Activated naive CD4-positive, alpha-beta T cell treated with Interleukin-2 at 50 U/mL for 16 hours (primary cell): Measurements from ENCODE around the gene MYRIP.
"Not testable (repeated sequence)": the region's sequence is repeated elsewhere in the genome, so short reads cannot be mapped to it uniquely, and the experiment has no call there.

Experiments
- DNase-seq: peaks from one replicate; pipeline ENCODE4 v3.0.0-alpha.2; 2020

MYRIP gene

DNA sequence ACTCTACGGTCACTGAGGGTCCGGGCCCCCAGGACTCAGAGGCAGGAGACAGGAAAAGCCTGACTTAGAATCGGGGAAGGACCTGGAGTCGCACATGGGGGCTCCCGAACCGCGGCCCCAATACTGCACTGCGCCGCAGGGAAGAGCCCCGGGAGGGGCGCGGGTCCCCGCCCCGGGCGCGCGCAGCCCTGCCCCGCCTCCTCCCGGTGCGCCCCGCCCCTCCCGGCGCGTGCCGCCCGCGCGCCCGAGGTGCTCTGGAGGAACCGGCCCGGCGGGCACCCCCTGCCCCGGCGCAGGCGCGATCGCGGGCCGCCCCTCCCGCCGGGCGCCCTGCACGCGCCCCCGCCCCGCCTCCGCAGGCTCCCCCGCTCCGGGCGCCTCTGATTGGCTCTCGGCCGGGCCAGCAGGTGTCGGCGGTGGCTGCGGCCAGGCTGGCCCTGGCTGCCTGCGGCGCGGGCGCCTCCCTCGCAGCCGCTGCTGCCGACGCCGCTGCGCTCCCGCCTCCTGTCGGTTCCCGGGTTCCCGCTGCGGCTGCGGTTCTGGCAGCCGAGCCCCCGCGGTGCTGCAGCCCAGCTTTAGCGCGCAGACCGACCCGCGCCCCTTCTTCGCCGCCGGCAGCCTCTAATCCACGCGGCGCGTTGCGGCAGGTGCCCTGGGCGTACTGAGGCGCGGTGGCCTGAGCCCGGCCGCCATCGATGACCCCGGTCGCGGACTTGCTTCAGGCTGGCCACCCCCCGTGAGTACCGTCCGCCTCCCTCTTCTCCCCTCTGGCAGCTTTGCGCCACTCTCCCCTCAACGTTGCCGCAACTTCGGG is at the start of gene MYRIP:
Gene MYRIP, plus strand, starts transcription at position 429 of the 814 bp plus-strand sequence. CDS start 91,208 bp downstream, outside the sequence.
- DNase-seq = no peak

DNA sequence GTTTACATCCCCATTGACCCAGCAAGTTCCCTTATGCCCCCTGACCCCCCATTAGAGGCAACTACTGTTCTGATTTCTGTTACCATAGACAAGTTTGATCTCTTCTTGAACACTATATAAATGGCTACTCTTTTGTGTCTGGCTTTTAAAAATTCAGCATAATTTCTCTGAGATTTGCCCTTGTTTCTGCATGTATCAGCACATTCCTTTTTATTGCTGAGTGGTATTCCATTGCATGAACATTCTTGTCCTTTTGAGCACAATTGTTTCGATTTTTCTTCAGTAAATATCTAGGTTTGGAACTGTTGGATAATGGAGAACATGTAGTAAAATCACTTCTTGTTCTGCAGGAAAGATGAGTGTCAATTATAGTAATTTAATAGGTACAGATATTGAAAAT is 49.1 kb upstream of the MYRIP start:
- no peak for DNase-seq

DNA sequence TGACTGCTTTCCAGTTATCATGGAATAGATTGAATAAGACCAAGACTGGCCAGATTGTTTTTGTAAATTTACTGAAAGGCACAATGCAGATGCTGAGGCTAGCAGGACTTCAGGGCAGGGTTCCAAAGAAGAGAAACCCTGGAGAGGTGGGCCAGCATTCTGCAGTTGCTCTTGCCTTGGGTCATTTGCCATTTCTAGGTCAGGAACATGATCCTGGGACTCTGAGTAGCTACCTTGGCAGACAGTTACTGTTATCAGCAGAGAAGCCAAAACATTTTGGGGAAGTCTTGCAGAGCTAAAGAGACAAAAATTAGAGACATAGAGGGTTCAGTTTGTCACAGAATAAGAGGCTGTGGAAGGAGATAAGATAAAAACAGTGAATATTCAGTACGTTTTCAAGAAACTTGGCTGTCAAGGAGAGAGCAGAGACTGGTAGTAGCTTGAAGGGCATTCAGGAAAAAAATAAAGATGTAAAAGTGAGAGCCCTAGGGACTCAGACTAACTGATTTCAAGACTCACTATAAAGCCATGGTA is 46.8 kb upstream of the MYRIP start:
- no peak for DNase-seq

DNA sequence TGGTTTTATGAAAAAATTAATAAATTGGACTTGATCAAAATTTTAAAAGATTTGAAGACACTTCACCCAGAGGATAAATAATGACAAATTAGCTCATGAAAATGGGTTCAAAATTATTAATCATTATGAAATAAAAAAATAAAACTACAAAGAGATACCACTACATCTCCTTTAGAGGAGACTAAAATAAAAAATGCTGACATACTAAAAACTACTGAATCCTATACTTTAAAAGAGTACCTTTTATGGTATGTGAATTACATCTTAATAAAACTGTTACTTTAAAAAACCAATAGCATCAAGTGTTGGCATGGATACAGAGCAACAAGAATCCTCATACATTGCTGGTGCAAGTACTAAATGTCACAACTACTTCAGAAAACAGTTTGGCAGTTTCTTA is 46.0 kb upstream of the MYRIP start:
- no peak for DNase-seq

DNA sequence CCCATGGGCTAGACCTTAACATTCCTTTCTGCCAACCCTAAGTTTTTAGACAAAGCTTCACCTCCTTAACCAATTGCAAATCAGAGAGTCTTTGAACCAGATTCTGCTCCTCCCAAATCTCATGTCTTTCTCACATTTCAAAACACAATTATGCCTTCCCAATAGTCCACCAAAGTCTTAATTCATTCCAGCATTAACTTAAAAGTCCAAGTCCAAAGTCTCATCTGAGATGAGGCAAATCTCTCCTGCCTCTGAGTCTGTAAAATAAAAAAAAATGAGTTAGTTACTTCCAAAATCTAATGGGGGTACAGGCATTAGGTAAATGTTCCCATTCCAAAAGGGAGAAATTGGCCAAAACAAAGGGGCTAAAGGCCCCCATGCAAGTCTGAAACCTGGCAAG is 43.8 kb upstream of the MYRIP start:
- no peak for DNase-seq

- DNase-seq = no peak
Measured at GRCh38 chr3:39766433-39766832, 43.0 kb upstream of the MYRIP start.

DNA sequence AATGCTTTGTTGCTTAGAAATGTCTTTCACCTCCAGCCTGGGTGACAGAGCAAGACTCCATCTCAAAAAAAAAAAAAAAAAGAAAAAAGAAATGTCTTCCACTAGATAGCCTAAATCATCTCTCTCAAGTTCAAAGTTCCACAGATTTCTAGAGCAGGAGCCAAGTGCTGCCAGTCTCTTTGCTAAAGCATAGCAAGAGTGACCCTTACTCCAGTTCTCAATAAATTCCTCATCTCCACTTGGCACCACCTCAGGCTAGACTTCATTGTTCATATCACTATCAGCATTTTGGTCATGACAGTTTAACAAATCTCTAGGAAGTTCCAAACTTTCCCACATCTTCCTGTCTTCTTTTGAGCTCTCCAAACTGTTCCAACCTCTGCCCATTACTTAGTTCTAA is 42.5 kb upstream of the MYRIP start:
- DNase-seq = not testable (repeated sequence)

GRCh38 chr3:39778168-39778567 is 31.2 kb upstream of the MYRIP start:
- not testable (repeated sequence) for DNase-seq

DNA sequence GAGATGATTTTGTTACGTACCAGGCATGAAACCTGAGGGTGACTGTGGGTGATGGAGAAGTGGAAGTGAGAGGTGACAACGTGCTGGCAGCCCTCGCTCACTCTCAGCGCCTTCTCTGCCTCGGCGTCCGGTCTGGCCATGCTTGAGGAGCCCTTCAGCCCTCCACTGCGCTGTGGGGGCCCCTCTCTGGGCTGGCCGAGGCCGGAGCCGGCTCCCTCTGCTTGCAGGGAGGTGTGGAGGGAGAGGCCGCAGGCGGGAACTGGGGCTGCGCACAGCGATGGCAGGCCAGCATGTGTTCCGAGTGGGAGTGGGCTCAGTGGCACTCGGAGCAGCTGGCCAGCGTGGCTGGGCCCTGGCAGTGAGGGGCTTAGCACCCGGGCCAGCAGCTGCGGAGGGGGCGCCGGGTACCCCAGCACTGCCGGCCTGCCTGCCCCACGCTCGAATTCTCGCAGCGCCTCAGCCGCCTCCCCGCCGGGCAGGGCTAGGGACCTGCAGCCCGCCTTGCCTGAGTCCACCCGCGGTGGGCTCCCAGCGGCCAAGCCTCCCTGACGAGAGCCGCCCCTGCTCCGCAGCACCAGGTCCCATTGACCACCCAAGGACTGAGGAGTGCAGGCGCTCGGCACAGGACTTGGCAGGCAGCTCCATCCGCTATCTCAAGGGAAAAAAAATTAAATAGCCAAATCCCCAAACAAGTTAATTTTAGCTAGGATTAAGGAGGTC is 29.7 kb upstream of the MYRIP start:
- no peak for DNase-seq

DNA sequence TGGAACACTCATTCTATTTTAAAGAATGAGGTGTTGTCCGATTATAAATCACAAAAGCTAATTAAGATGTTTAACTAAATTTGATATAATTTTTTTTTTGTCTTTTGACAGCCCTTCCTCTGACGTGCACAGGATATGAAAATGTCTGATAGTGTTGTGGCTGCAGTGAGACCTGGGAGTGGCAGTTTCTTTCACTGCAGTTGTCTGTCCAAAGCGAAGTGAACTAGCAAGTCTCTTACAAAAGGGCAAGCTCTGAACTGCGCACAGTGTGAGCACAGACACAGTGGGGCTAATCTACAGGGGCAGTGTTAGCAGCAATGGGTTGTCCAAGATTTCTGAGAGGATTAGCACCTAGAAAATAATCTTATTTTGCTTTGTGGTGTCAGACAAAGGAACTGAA is 29.1 kb upstream of the MYRIP start:
- no peak for DNase-seq

- DNase-seq = no peak
Measured at GRCh38 chr3:39781025-39781424, 28.4 kb upstream of the MYRIP start.

- no peak for DNase-seq
Measured at GRCh38 chr3:39781632-39782031, 27.8 kb upstream of the MYRIP start.

- DNase-seq = no peak
Measured at GRCh38 chr3:39783680-39784079, 25.7 kb upstream of the MYRIP start.

GRCh38 chr3:39784922-39785321 is 24.5 kb upstream of the MYRIP start:
- DNase-seq = no peak

DNA sequence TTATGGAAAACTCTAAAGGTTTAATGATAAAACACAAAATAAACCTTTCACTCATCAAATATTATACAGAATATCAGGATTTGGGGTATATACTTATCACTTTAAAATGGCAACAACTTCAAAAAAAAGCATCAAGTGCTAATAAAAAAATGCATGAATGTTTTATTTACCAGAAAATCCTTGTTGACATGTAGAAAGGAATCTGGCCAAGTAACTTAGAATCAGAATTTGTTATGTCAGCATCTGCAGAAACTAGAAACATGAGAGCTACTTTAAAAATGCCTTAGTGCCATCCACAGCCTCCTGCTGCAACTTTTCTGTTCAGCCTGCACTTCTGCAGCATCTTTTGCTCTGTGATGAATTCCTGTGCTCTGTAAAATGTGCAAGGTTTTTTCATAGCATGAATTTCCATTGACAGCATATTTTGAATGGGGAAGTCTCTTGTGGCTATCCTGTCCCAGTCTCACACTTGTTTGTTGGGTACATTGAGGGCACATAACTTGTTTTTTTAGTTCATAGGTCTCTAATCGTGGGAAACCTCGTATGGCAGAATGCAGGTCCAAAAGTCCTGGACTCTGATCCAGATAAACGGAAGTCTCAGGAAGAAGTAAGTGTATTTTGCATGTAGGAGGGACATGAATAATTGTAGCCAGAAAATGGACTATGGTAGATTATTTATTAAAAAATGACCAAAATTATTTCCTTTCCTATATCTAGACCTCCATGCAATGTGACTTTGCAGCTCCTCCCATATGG is 21.1 kb upstream of the MYRIP start:
- no peak for DNase-seq

- DNase-seq = no peak
Measured at GRCh38 chr3:39791603-39792002, 17.8 kb upstream of the MYRIP start.

DNA sequence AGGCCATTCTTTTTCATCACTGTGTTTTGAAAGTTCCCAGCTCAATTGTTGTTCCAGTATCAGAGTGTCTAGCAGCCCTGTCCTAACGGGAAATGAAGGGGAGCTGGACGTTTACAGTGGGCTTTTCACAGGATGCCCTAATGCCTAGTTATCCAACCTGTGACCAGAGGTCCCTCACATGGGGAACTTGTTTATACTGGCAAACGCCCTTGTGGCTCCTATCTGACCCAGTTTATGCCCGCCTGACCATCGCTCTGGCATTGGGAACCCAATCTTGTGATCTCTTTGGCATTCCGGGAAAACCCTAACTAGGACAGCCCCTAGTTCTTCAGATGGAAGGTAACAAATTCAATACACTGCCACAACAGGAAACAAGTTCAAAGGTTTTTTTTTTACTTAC is 14.5 kb upstream of the MYRIP start:
- no peak for DNase-seq

DNA sequence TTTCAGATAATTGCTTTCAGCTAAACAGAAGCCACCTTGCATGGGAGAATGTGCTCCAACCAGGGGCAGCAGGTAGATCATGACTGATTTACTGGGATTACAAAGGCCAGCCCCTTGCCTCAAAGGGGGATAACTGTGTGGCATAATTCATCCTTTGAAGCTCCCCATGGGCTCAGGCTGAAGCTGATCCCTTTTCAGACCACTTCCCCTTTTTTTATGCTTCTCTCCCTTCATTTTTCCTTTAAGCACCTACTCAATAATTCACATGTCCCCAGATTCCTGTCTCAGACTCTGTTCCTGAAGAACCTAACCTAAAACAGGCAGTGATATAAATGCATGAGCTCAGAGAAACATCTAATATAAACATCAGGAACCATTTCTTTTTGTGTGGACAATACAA is 8.2 kb upstream of the MYRIP start:
- DNase-seq = no peak

- DNase-seq = not testable (repeated sequence)
Measured at GRCh38 chr3:39802486-39802885, 6.9 kb upstream of the MYRIP start.

- DNase-seq = no peak
Measured at GRCh38 chr3:39803956-39804355, 5.5 kb upstream of the MYRIP start.

GRCh38 chr3:39804951-39805350 is 4.5 kb upstream of the MYRIP start:
- DNase-seq = no peak

DNA sequence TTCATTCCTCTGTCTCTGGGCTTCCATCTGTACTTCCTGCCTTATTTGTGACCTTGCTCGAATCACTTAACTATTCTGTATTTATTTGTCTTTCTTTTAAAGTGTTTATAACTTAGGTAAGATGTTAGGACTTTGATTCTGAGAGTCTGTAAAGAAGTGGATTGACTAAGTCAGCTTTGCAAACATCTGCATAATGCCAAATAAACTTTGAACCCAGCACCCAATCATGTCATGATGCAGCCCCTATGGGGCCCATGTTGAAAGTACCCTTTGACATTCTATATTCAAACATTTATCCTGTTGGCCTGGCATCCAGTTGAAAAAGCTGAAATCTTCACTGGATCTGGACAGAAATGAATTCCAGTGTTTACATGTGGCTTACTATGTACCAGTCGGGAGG is 3.8 kb upstream of the MYRIP start:
- no peak for DNase-seq

- no peak for DNase-seq
Measured at GRCh38 chr3:39806820-39807219, 2.6 kb upstream of the MYRIP start.
